Activated naive CD4-positive, alpha-beta T cell treated with Interleukin-2 at 50 U/mL for 16 hours (primary cell): ENCODE results near the gene CKLF.
"Not testable (repeated sequence)": the region's sequence is repeated elsewhere in the genome, so short reads cannot be mapped to it uniquely, and the experiment has no call there.

Experiments
- DNase-seq: peaks from one replicate; pipeline ENCODE4 v3.0.0-alpha.2; 2020

The CKLF gene

GRCh38 chr16:66552286-66553177, at the start of gene CKLF:
TSS of gene CKLF (plus strand) at chr16:66552576. CDS start at chr16:66552716, 140 bp downstream.
- peak; percentile 92 for DNase-seq

- DNase-seq = no peak
Observed at GRCh38 chr16:66503030-66503429, 49.3 kb upstream of the CKLF start.

- no peak for DNase-seq
Observed at GRCh38 chr16:66503612-66504011, 48.8 kb upstream of the CKLF start.

GRCh38 chr16:66507731-66508239, 44.6 kb upstream of the CKLF start:
- no peak for DNase-seq

- DNase-seq = no peak
Observed at GRCh38 chr16:66508248-66508913, 44.0 kb upstream of the CKLF start.

GRCh38 chr16:66508914-66509496, 43.4 kb upstream of the CKLF start:
- DNase-seq = no peak

- no peak for DNase-seq
Observed at GRCh38 chr16:66509576-66509975, 42.8 kb upstream of the CKLF start.

GRCh38 chr16:66510298-66510697, 42.1 kb upstream of the CKLF start:
- DNase-seq = no peak

GRCh38 chr16:66510711-66511601, 41.4 kb upstream of the CKLF start:
- DNase-seq = no peak

GRCh38 chr16:66511602-66512271, 40.6 kb upstream of the CKLF start:
- no peak for DNase-seq

GRCh38 chr16:66512272-66513110, 39.9 kb upstream of the CKLF start:
- DNase-seq = no peak

GRCh38 chr16:66513111-66513723, 39.2 kb upstream of the CKLF start:
- no peak for DNase-seq

- DNase-seq = not testable (repeated sequence)
Observed at GRCh38 chr16:66514391-66514790, 38.0 kb upstream of the CKLF start.

- not testable (repeated sequence) for DNase-seq
Observed at GRCh38 chr16:66514980-66515595, 37.3 kb upstream of the CKLF start.

GRCh38 chr16:66515596-66516508, 36.5 kb upstream of the CKLF start:
- no peak for DNase-seq

GRCh38 chr16:66516509-66516807, 35.9 kb upstream of the CKLF start:
- DNase-seq = no peak

- peak; percentile 71 for DNase-seq
Observed at GRCh38 chr16:66516808-66517585, 35.4 kb upstream of the CKLF start.

GRCh38 chr16:66517586-66518263, 34.7 kb upstream of the CKLF start:
- no peak for DNase-seq
